SJSA1 (cell line): ENCODE results near the gene PDZD2. TPM values are rescaled to one million over a fixed set of nuclear protein-coding genes. Genes with fewer than 3 reads are reported as not detected.

ENCODE experiments used
- DNase-seq, 2 experiments: peaks; one replicate each; pipeline ENCODE4 v3.0.0-alpha.2; 2015 to 2020; ENCODE audit warnings: low spot score in 2 of 2, low read depth in 1 of 2
- H3K27ac ChIP-seq: fragments of 250-450 bp; sonication (Bioruptor Pico); 2 replicates; pipeline ENCODE4 v1.5.1; 2020; ENCODE audit warnings: mild to moderate bottlenecking, moderate library complexity
- H3K27me3 ChIP-seq: fragments of 250-450 bp; sonication (Bioruptor Pico); replicated peaks from 2 replicates; pipeline ENCODE4 v1.5.1; 2020; ENCODE audit warnings: mild to moderate bottlenecking, moderate library complexity
- H3K36me3 ChIP-seq: fragments of 250-450 bp; sonication (Bioruptor Pico); 2 replicates; pipeline ENCODE4 v1.5.1; 2020; ENCODE audit warnings: mild to moderate bottlenecking
- H3K4me1 ChIP-seq: fragments of 250-450 bp; sonication (Bioruptor Pico); replicated peaks from 2 replicates; pipeline ENCODE4 v1.6.1; 2021; ENCODE audit warnings: mild to moderate bottlenecking
- H3K4me3 ChIP-seq: fragments of 250-450 bp; sonication (Bioruptor Pico); 2 replicates; pipeline ENCODE4 v1.5.1; 2020; ENCODE audit warnings: mild to moderate bottlenecking
- H3K9me3 ChIP-seq: fragments of 250-450 bp; sonication (Bioruptor Pico); replicated peaks from 2 replicates; pipeline ENCODE4 v1.5.1; 2020; ENCODE audit warnings: mild to moderate bottlenecking
- total RNA-seq: library from RNA; depleted of rRNA; stranded (reverse); fragments of >200 nt; shearing (Covaris generic); gene quantifications from 2 replicates; pipeline ENCODE4 v1.2.3, GENCODE V29; 2014

PDZD2 gene
- total RNA-seq, 1 experiment from 2014 or later, result 0.16 TPM

DNA sequence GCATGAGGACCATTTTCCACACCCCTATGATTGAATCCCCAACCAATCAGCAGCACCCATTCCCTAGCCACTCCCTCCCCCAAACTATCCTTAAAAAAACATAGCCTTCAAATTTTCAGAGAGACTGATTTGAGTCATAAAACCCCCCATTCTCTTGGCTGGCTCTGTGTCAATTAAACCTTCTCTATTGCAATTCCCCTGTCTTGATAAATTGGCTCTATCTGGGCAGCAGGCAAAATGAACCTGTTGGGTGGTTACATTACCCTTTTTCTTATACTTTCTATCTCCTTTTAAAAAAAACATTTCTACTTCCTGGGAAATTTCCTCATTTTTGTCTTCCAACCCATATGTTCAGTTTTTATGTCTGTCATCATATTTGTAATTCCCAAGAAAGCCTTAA, 220.2 kb downstream of the PDZD2 start:
- Histone ChIP-seq H3K9me3 (no peaks in the 10 kb centered on the region), H3K27ac (no peak overlapping the region), H3K4me1 (0 out of 2 replicates have a peak, but pooled peaks cover under 1% of the 10 kb centered on the region), H3K4me3 (no peak overlapping the region), H3K27me3 (no peaks in the 10 kb centered on the region), H3K36me3 (no peaks in the 10 kb centered on the region)
- no peak for DNase-seq

DNA sequence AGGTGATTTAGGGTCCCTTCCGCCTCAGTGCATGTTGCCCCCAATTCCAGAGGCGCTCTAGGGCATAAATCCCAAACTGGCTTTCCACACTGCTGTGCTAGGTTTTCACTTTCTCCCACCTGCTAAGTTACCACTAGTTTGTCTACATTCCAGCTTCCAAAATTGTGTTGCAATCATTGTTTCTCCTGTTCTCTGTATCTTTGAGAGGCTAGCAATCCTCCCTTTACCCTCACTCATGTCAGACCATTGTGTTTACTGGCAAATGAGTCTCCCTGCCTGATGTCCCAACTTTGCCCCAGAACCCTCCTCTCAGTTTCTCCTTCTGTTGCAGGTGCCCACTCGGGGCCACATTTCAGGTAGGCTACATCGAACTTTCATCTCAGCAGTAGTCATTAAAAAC, 221.3 kb downstream of the PDZD2 start:
- Histone ChIP-seq H3K9me3 (no peaks in the 10 kb centered on the region), H3K4me3 (no peak overlapping the region), H3K27ac (no peak overlapping the region), H3K27me3 (no peaks in the 10 kb centered on the region), H3K4me1 (no peaks in the 10 kb centered on the region), H3K36me3 (no peaks in the 10 kb centered on the region)
- no peak for DNase-seq

DNA sequence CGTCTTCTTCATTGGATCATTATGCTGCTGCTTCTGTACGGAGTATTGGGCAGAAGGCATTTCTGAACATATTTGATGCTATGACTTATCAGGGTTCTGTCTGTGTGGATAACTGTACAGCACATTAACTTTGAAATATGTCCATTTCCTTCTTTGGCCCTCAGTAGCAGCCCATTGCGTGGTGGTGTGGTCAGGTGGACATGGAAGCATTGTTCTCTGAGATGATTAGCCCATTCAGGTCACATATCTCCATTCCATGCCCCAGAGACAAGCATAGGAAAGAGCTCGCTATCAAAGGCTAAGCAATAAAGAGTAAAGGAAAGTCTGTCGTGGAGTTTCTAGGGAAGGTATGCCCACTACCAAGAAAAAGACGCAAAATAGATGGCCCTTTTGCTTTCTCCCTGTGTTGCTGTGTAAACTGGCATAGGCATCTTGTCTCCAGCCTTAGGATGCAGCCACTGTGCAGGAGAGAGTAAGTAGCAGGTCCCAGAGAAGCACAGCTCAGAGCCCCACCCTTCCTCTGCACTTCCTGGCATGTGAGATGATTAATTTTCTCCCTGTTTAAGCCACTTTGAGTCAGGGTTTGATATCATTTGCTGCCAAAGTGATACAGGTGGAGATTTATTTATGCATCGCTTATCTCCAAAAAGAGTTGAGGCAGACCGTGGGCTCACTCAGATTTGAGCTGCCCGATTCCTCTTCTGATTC, 221.9 kb downstream of the PDZD2 start:
- Histone ChIP-seq H3K27ac (no peak overlapping the region), H3K9me3 (no peaks in the 10 kb centered on the region), H3K27me3 (no peaks in the 10 kb centered on the region), H3K36me3 (no peaks in the 10 kb centered on the region), H3K4me3 (no peak overlapping the region), H3K4me1 (no peaks in the 10 kb centered on the region)
- DNase-seq, result no peak

DNA sequence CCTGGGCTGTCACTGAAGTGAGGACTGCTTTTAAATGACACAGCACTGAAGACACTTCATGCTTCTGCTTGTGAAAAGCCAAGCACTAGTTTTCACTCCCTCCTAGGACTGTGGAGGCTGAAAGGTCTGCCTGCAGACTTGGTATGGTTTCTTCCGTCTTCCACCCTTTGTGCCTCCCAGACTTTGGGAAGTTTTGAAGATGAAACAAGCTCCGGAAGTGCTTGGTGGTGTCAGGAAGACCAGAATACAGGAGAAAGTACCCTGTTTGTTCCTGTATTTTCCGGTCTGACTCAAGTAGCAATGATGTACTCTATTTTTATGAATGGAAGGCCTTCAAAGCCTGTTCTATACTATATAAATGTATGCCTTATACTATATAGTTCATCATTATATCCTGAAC, 222.7 kb downstream of the PDZD2 start:
- Histone ChIP-seq H3K36me3 (no peaks in the 10 kb centered on the region), H3K27ac (no peak overlapping the region), H3K4me3 (no peak overlapping the region), H3K4me1 (no peaks in the 10 kb centered on the region), H3K9me3 (no peaks in the 10 kb centered on the region), H3K27me3 (no peaks in the 10 kb centered on the region)
- no peak for DNase-seq

DNA sequence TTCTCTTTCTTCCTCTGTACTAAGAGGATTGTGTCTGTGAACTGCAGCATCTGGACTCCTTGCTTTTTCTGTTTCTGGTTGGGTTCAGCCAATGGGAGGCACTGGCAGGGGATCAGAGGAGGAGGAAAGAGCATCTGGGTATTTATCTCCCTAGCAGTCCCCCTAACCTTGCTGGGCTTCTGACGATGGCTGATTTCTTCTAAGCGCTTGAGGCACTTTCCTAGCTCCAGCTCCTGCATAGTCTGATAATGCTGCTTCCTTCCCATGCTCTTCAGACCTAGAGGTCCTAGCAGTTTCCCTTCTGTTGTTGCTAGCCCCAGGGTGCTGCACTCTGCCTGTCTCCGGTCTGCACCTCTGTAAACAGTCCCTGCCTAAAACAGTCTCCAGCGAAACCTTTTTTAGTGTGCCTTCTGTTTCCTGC, 225.1 kb downstream of the PDZD2 start:
- Histone ChIP-seq H3K4me1 (no peaks in the 10 kb centered on the region), H3K9me3 (no peaks in the 10 kb centered on the region), H3K27me3 (no peaks in the 10 kb centered on the region), H3K4me3 (no peak overlapping the region), H3K27ac (no peak overlapping the region), H3K36me3 (no peaks in the 10 kb centered on the region)
- no peak for DNase-seq

DNA sequence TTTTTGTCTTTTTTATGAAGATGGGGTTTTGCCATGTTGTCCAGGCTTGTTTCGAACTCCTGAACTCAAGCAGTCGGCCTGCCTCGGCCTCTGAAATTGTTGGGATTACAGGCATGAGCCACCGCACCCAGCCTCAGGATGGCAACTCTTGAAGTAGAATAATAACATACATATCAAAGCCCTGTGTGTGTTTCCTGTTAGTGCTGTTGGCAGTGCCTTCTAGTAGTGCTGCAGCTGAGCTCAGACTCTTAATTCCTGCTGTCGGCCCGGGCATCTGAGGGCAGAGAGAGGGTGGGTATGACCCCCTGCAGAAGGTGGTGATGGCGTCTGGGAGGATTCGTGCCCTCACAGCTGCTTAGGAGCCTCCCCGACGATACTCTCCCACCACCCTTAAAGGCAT, 227.2 kb downstream of the PDZD2 start:
- DNase-seq, result no peak
- no peaks in the 10 kb centered on the region for H3K9me3 ChIP-seq
- no peak overlapping the region for H3K4me3 ChIP-seq
- no peaks in the 10 kb centered on the region for H3K4me1 ChIP-seq
- H3K27me3 ChIP-seq, result no peaks in the 10 kb centered on the region
- H3K27ac ChIP-seq, result no peak overlapping the region
- H3K36me3 ChIP-seq, result no peaks in the 10 kb centered on the region

DNA sequence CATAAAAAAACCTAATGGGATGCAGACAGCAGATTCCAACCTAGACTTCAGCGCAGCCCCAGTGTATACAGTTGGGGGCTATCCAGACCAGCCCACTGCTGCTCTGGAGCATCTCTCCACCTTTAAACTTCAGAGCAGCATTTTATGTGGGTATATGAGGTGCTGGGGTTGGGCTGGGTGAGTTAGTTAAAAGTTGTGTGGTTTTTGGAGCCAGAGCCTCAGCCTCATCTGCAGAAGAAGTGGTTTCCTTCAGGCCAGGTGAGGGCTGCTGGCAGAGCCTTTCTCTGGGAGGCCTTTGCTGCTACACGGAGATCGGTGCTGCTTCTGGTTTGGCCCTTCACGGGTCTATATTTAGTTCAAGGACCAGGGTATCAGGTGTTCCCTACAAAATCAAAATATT, 228.3 kb downstream of the PDZD2 start:
- no peak overlapping the region for H3K27ac ChIP-seq
- no peaks in the 10 kb centered on the region for H3K27me3 ChIP-seq
- no peaks in the 10 kb centered on the region for H3K36me3 ChIP-seq
- H3K4me1 ChIP-seq, result no peaks in the 10 kb centered on the region
- DNase-seq, result no peak
- H3K4me3 ChIP-seq, result no peak overlapping the region
- H3K9me3 ChIP-seq, result no peaks in the 10 kb centered on the region

DNA sequence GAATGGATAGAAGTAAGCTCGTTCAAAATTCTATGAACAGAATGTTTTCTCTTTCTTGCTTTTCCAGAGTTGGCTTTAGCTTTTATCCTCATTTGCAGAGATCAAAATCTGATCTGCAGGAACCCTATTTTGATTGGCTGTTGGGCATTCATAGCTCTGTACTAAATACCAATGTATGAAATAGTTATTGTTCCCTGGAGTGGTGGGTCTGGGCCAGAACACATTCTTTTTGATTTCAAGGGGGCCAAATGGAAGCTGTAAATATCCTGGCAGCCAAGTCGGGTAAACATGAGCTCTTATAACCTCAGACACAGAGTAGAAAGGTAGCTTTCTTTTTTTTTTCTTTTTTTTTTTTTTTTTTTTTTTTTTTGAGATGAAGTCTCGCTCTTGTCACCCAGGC, 241.5 kb downstream of the PDZD2 start:
- Histone ChIP-seq H3K27me3 (no peaks in the 10 kb centered on the region), H3K4me1 (no peaks in the 10 kb centered on the region), H3K27ac (no peak overlapping the region), H3K9me3 (no peaks in the 10 kb centered on the region), H3K4me3 (no peak overlapping the region), H3K36me3 (no peaks in the 10 kb centered on the region)
- DNase-seq, result no peak

DNA sequence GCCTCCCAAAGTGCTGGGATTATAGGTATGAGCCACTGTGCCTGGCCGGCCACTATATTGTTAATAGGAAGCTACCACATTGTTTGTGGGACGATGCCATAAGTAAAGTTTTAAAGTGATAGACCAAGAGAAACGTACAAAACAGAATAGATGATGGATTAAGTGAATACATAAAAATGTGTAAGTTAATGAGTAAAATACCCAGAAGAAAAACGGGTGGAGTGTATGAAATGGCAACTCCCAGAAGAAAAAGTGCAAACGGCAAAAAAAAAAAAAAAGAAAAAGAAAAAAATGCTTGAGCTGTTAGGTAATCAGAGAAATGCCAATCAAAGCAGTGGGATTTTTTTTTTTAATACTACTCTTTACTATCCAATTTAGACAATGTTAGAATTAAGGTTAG, 246.0 kb downstream of the PDZD2 start:
- no peak overlapping the region for H3K4me3 ChIP-seq
- no peaks in the 10 kb centered on the region for H3K9me3 ChIP-seq
- H3K27me3 ChIP-seq, result no peaks in the 10 kb centered on the region

DNA sequence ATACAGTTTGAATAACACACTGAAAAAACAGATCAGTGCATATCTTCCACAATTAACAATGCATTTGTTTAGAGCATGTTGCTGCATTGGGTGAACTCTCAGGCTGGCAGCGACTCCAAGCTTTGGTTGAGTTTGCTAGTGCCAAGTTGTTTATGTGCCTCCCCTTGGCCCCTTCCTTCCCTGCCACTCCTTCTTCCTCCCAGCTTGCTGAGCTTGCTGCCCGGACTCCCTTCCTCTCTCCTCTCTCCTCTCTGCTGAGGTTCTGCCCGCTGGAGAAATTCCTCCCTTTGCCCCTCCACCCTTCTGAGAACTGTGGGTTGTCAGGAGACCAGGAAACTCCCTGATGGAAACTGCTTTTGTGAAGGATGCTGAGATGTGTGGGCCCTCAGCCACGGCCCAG, 247.3 kb downstream of the PDZD2 start:
- H3K27ac ChIP-seq, result no peak overlapping the region
- no peaks in the 10 kb centered on the region for H3K27me3 ChIP-seq
- no peak overlapping the region for H3K4me3 ChIP-seq
- no peaks in the 10 kb centered on the region for H3K36me3 ChIP-seq
- no peaks in the 10 kb centered on the region for H3K4me1 ChIP-seq
- H3K9me3 ChIP-seq, result no peaks in the 10 kb centered on the region
- no peak for DNase-seq

More for the DNA sequence above, 246.0 kb downstream of the PDZD2 start:
- H3K4me1 ChIP-seq, result no peaks in the 10 kb centered on the region
- H3K27ac ChIP-seq, result no peak overlapping the region
- no peaks in the 10 kb centered on the region for H3K36me3 ChIP-seq
- DNase-seq, result no peak

DNA sequence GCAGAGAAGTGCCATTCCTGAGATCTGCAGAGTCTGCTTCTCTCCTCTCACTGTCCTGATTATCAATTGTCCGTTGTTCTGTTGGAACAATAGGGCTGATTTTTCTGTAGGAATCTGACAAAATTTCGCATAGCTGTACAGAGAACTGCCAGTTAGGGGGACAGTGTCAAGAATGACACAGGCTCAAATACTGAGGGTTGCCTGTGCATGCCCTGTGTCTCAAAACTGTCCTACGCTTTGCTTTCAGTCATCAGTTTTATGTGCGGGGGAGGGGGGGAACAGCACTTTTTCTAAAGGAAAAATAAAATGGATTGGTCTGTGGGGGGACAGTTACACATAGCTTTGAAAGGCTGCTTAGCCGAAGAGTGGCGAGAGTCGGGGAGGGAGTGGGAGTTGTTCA, 248.6 kb downstream of the PDZD2 start:
- no peaks in the 10 kb centered on the region for H3K36me3 ChIP-seq
- no peak overlapping the region for H3K27ac ChIP-seq
- no peaks in the 10 kb centered on the region for H3K4me1 ChIP-seq
- H3K27me3 ChIP-seq, result no peaks in the 10 kb centered on the region
- H3K4me3 ChIP-seq, result no peak overlapping the region
- no peak for DNase-seq
- no peaks in the 10 kb centered on the region for H3K9me3 ChIP-seq

DNA sequence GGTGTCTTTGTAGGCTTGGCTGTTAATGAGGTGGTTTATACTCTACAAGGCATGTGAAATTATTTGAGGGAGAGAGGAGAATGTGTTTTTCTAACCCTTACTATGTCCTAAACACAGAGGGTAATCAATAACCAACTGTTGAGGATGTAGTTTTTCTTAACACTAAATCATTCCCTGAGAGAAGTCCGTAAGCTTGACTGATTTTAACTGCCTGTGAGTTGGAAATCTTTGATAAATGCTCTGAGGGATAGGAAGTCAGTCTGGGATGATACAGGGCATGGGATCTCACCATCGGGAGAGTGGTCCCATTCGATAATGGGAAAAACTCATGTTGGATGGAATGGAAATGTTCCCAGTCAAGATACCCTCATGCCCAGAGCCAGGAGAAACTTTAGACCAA, 249.6 kb downstream of the PDZD2 start:
- Histone ChIP-seq H3K4me1 (no peaks in the 10 kb centered on the region), H3K27ac (no peak overlapping the region), H3K4me3 (no peak overlapping the region), H3K36me3 (no peaks in the 10 kb centered on the region), H3K27me3 (no peaks in the 10 kb centered on the region), H3K9me3 (no peaks in the 10 kb centered on the region)
- no peak for DNase-seq

DNA sequence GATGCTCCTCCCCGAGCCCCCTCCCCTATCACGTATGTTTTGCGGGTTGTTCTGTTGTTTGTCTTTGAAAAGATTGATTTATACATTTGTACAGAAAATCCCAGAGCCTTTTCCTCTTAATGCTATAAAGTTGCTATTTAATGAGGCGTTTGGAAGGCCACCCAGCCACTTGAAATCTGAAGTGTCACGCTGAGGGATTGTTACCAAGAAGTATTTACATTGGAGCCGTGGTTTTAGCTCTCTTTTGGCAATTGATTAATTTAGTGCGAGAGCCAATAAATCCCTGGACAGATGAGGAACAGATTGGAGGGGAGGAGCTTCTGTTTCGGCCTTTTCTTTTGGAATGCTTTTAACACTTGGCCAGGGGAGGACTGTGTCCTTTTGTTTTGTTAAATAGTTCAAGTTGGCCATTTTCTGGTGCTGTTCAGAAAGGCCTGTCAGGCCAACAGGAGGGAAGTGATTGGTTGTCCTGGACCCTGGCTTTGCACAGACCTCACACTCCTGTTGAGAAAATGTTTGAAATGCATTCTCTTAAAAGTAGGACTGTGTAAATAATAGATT, 250.2 kb downstream of the PDZD2 start:
- Histone ChIP-seq H3K27ac (no peak overlapping the region), H3K4me3 (no peak overlapping the region), H3K9me3 (no peaks in the 10 kb centered on the region), H3K27me3 (no peaks in the 10 kb centered on the region), H3K4me1 (no peaks in the 10 kb centered on the region), H3K36me3 (no peaks in the 10 kb centered on the region)
- no peak for DNase-seq

DNA sequence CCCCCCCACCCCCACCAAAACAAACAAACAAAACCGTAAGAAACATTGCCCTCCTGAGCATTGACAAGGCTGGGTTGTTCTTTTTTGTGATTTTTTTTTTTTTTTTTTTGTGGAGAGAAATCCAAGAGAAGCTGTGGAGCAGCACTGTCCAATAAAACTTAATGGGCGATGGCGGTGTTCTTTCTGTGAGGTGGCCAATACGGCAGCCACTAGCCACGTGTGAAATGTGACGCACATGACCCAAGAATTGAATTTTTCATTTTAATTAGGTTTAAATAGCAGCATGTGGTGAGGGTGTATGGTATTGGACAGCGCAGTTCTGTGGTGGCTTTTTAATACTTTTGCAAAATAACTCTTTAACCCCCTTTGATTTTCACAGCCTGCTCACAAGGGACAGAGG, 251.1 kb downstream of the PDZD2 start:
- no peaks in the 10 kb centered on the region for H3K9me3 ChIP-seq
- no peaks in the 10 kb centered on the region for H3K27me3 ChIP-seq
- no peak overlapping the region for H3K4me3 ChIP-seq
- H3K27ac ChIP-seq, result no peak overlapping the region
- no peaks in the 10 kb centered on the region for H3K36me3 ChIP-seq
- H3K4me1 ChIP-seq, result no peaks in the 10 kb centered on the region
- no peak for DNase-seq

DNA sequence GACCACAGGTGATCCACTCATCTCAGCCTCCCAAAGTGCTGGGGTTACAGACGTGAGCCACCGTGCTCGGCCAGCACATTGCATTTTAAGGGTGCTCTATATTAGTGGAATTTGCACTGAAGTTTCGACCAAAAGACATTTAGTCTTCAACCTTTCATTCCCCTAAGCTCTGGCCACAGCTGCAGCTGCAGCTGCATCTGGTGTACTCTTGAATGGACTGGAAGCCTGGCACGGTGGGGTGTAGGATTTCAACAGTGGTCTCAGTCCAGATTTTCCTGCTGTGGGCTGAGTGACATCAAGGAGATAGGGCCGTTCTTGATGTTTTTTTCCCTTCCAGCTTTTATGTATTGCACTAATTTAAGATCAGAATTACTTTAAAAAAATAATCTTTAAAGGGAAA, 255.2 kb downstream of the PDZD2 start:
- Histone ChIP-seq H3K9me3 (no peaks in the 10 kb centered on the region), H3K27me3 (no peaks in the 10 kb centered on the region), H3K27ac (no peak overlapping the region)

More for the DNA sequence above, 255.2 kb downstream of the PDZD2 start:
- no peaks in the 10 kb centered on the region for H3K4me1 ChIP-seq
- no peak for DNase-seq
- H3K36me3 ChIP-seq, result no peaks in the 10 kb centered on the region
- no peak overlapping the region for H3K4me3 ChIP-seq
